Measurements from ENCODE around the gene ITPRIP.

ITPRIP gene

GRCh38 chr10:104336821-104337467 is 1.3 kb downstream of the ITPRIP start:
- TF ChIP-seq EGR1 (IDR thresholded peaks at IDR 0.05) (no peak), TEAD4 (IDR thresholded peaks at IDR 0.05) (no peak)

GRCh38 chr10:104334965-104335650 is 3.2 kb downstream of the ITPRIP start:
- TF ChIP-seq TAF1 (IDR thresholded peaks at IDR 0.05; ENCODE audit: low read depth), result no peak
- no peak for TF ChIP-seq YY1 (IDR thresholded peaks at IDR 0.05; ENCODE audit: low read depth)
- TF ChIP-seq USF1 (IDR thresholded peaks at IDR 0.05), result no peak
- no peak for TF ChIP-seq MAX (IDR thresholded peaks at IDR 0.05)

- TF ChIP-seq YY1 (IDR thresholded peaks at IDR 0.05; ENCODE audit: low read depth), result no peak
- no peak for TF ChIP-seq ZBTB7A (IDR thresholded peaks at IDR 0.05; ENCODE audit: low read depth)
- no peak for TF ChIP-seq FOXM1 (IDR thresholded peaks at IDR 0.05; ENCODE audit: borderline replicate concordance, low read depth)
- no peak for TF ChIP-seq USF1 (IDR thresholded peaks at IDR 0.05)
- TF ChIP-seq TCF12 (IDR thresholded peaks at IDR 0.05; ENCODE audit: low read depth), result no peak
- TF ChIP-seq REST (IDR thresholded peaks at IDR 0.05; ENCODE audit: low read depth), result no peak
These were observed 3.7 kb downstream of the ITPRIP start for GRCh38 chr10:104334561-104334960.

GRCh38 chr10:104333728-104334373 is 4.4 kb downstream of the ITPRIP start:
- TF ChIP-seq RAD21 (IDR thresholded peaks at IDR 0.05; ENCODE audit: low read depth), result no peak
- TF ChIP-seq FOXM1 (IDR thresholded peaks at IDR 0.05; ENCODE audit: borderline replicate concordance, low read depth), result no peak
- TF ChIP-seq YY1 (IDR thresholded peaks at IDR 0.05; ENCODE audit: low read depth), result no peak
- no peak for TF ChIP-seq CREB1 (IDR thresholded peaks at IDR 0.05; ENCODE audit: low read depth)
- no peak for TF ChIP-seq CEBPB (IDR thresholded peaks at IDR 0.05)
- no peak for TF ChIP-seq ZBTB7A (IDR thresholded peaks at IDR 0.05; ENCODE audit: low read depth)
- no peak for TF ChIP-seq EP300 (IDR thresholded peaks at IDR 0.05; ENCODE audit: borderline replicate concordance)
- no peak for TF ChIP-seq MAX (IDR thresholded peaks at IDR 0.05)
- TF ChIP-seq TCF12 (IDR thresholded peaks at IDR 0.05; ENCODE audit: low read depth), result no peak

- TF ChIP-seq ZBTB7A (IDR thresholded peaks at IDR 0.05; ENCODE audit: low read depth) (no peak), EGR1 (IDR thresholded peaks at IDR 0.05) (no peak), RAD21 (IDR thresholded peaks at IDR 0.05; ENCODE audit: low read depth) (no peak), TCF12 (IDR thresholded peaks at IDR 0.05; ENCODE audit: low read depth) (no peak), CREB1 (IDR thresholded peaks at IDR 0.05; ENCODE audit: low read depth) (no peak), EP300 (IDR thresholded peaks at IDR 0.05; ENCODE audit: borderline replicate concordance) (no peak), YY1 (IDR thresholded peaks at IDR 0.05; ENCODE audit: low read depth) (no peak), CEBPB (IDR thresholded peaks at IDR 0.05) (no peak), USF1 (IDR thresholded peaks at IDR 0.05) (no peak), MAX (IDR thresholded peaks at IDR 0.05) (no peak), REST (IDR thresholded peaks at IDR 0.05; ENCODE audit: low read depth) (no peak), NFIC (IDR thresholded peaks at IDR 0.05) (no peak), TAF1 (IDR thresholded peaks at IDR 0.05; ENCODE audit: low read depth) (no peak), FOXM1 (IDR thresholded peaks at IDR 0.05; ENCODE audit: borderline replicate concordance, low read depth) (no peak), TEAD4 (IDR thresholded peaks at IDR 0.05) (no peak)
These were observed 5.1 kb downstream of the ITPRIP start for GRCh38 chr10:104333032-104333727.

All from Ishikawa (cell line).